Myocyte (in vitro differentiated cells): ENCODE data around the gene SNAP25. TPM values are rescaled to one million over a fixed set of nuclear protein-coding genes. Genes with fewer than 3 reads are reported as not detected.

Source experiments
- DNase-seq: peaks from one replicate; pipeline ENCODE4 v3.0.0-alpha.2; 2012; ENCODE audit warnings: low read depth
- total RNA-seq: library from RNA; depleted of rRNA; stranded (reverse); fragments of >200 nt; gene quantifications from 2 replicates; pipeline ENCODE4 v1.2.3, GENCODE V29; 2014

Gene SNAP25
- total RNA-seq, 1 donor from 2014 or later = 0.64 TPM

- no peak for DNase-seq
Measured at GRCh38 chr20:10328897-10329255, 110.2 kb downstream of the SNAP25 start.

GRCh38 chr20:10329387-10330005, 110.9 kb downstream of the SNAP25 start:
- peak; percentile 65 for DNase-seq

GRCh38 chr20:10330071-10330470, 111.4 kb downstream of the SNAP25 start:
- no peak for DNase-seq

- peak; percentile 64 for DNase-seq
Measured at GRCh38 chr20:10332656-10333415, 114.2 kb downstream of the SNAP25 start.

- no peak for DNase-seq
Measured at GRCh38 chr20:10336959-10337729, 118.5 kb downstream of the SNAP25 start.

DNA sequence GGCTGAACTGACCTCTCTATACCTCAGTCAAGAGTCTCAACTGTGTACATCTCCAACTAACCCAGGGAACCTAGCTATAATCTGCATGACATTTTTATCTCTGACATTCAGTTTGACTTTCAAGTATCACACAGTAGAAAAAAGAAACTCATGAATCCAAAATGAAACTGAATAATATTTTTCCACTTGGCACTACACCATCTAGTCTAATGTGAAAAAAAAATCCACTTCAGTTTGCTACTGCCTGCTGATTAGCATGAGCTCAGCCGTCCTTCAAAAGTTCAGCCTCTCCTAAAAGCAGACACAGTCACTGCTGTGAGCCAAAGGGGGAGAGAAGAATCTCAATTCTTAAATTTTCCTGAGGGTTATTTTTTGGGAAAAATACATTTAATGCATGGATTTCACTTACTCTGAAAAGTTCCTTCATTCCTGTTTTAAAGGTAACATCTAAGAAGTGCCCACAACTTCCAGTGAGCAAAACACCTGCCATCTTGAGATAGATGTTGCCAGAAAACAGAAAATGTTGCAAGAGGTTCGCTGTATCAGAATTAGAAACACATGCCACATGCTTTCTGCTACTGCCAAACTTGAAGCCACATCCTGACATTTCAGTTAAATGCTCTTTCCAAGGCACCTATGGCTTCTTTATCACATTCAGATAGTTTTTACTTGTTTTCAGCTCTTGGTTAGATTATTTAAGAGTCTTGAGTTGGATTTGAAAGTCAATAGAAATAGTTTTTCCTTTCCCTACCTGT, 120.0 kb downstream of the SNAP25 start:
- no peak for DNase-seq

GRCh38 chr20:10339609-10340008, 121.0 kb downstream of the SNAP25 start:
- no peak for DNase-seq

- DNase-seq = no peak
Measured at GRCh38 chr20:10342152-10342551, 123.5 kb downstream of the SNAP25 start.

DNA sequence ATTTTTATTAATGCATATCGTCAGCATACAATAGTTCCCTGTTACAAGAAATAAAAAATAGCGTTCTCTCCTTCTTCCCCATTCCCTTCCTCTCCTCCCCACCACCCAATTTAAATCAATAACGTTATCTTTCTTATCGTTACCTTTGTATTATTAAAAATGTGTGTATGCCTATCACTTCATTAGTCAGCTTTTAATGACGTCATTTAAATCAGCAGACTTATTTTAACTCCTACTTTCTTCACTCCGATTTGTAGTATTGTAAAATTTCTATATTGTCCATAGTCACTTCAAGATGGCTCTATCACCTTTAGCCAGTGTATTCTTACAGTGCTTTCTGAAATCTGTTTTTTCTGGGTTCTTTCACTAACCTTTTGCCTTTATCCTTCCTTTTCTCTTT, 126.3 kb downstream of the SNAP25 start:
- DNase-seq = no peak

- DNase-seq = no peak
Measured at GRCh38 chr20:10347086-10347880, 128.7 kb downstream of the SNAP25 start.

DNA sequence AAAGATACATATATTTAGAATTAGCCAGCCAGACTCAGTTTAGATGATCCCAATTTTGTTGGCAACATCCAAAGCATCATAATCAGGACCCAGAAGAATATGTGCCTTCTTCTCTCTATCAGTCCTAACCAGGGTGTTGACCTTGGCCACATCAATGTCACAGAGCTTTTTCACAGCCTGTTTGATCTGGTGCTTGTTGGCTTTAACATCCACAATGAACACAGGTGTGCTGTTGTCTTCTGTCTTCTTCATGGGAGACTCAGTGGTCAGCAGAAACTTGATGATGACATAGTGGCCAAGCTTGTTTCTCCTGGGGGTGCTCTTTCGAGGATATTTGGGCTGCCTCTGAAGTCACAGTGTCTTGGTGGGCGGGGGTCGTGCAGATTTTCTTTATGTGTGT, 130.5 kb downstream of the SNAP25 start:
- no peak for DNase-seq

- DNase-seq = no peak
Measured at GRCh38 chr20:10350188-10350842, 131.7 kb downstream of the SNAP25 start.

DNA sequence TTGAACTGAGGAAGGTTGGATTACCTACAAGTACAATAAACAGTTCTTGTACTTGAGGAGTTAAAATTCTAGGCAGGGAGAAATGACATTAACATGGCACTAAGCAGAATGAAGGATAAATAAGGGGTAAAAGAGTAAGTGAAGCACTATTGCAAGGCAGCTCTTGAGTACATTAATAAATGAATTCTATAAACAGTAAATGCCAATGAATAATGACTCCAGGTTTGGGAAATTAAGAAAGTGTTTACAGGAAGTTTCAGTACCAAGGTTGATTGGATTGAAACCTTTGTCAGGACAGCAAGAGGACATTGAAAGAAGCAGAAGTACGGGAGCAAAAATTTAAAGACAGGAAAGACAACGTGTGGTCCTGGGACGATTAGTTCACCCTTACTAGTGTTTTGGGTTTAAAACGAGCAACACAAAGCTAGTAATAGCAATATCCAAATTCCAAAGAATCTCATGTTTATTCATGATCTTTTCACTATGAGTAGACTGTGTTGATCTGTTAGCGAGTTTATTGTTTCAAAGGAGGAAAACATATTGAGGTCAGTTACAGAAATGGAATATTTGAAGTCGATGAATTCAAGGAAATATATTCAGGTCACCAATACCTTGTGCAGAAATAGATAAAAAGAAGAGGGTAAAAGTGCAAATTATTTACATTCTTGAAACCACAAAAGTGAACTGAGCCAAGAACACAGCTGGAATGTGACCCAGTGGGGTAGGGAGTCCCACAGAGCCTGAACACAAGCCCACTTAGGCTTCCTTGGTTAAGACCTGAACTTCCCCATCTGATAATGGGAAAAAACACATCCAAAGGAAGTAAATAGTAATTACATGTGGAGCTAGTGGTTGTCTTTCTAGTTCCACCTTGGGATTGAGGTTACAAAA, 134.5 kb downstream of the SNAP25 start:
- DNase-seq = no peak

DNA sequence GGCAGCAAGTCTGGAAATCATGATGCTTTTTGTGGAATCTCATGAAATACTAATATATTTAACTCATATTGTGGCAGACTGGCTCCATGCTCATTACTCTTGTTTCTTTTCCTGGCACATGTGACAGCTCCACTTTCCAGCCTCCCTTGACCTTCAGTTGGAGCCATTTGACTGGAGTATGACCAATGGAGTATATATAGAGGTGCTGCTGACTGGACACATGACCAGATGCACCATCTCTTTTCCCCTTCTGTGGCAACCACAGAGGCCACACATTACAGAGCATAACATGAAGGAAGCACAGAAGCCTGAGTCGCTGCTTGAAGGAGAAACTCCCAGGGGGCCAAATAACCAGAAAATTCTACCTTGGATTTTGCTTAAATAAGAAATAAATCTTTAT, 138.0 kb downstream of the SNAP25 start:
- DNase-seq = peak; percentile 53

Other genes with a start within 250 kb of the SNAP25 start
- 0.10 TPM in 1 of 2 replicates, not detected in the other for gene ANKEF1, start 183.8 kb upstream of the SNAP25 start, total RNA-seq
- gene MKKS, start 215.4 kb downstream of the SNAP25 start, total RNA-seq = 11.2 and 13.5 TPM in 2 replicates
- 3.0 and 4.2 TPM in 2 replicates for gene SLX4IP, start 216.5 kb downstream of the SNAP25 start, total RNA-seq